ENCODE results near the gene ADPGK.

ADPGK gene

GRCh38 chr15:72790302-72790910 is 6.8 kb upstream of the ADPGK start:
- no peak for DNase-seq (ENCODE audit: low read depth in 3 of 3)

GRCh38 chr15:72787526-72787925 is 4.0 kb upstream of the ADPGK start:
- DNase-seq (ENCODE audit: low read depth in 3 of 3), result no peak

GRCh38 chr15:72786676-72787345 is 3.3 kb upstream of the ADPGK start:
- no peak for DNase-seq (ENCODE audit: low read depth in 3 of 3)

- DNase-seq (ENCODE audit: low read depth in 3 of 3), result no peak
Observed at GRCh38 chr15:72786242-72786641, 2.7 kb upstream of the ADPGK start.

- no peak for DNase-seq (ENCODE audit: low read depth in 3 of 3)
Observed at GRCh38 chr15:72785841-72786240, 2.3 kb upstream of the ADPGK start.

- no peak for DNase-seq (ENCODE audit: low read depth in 3 of 3)
Observed at GRCh38 chr15:72785432-72785831, 1.9 kb upstream of the ADPGK start.

GRCh38 chr15:72784456-72784876 is 908 bp upstream of the ADPGK start:
- DNase-seq (ENCODE audit: low read depth in 3 of 3), result no peak

GRCh38 chr15:72783004-72783639 is 436 bp downstream of the ADPGK start:
- no peak for DNase-seq (ENCODE audit: low read depth in 3 of 3)

DNA sequence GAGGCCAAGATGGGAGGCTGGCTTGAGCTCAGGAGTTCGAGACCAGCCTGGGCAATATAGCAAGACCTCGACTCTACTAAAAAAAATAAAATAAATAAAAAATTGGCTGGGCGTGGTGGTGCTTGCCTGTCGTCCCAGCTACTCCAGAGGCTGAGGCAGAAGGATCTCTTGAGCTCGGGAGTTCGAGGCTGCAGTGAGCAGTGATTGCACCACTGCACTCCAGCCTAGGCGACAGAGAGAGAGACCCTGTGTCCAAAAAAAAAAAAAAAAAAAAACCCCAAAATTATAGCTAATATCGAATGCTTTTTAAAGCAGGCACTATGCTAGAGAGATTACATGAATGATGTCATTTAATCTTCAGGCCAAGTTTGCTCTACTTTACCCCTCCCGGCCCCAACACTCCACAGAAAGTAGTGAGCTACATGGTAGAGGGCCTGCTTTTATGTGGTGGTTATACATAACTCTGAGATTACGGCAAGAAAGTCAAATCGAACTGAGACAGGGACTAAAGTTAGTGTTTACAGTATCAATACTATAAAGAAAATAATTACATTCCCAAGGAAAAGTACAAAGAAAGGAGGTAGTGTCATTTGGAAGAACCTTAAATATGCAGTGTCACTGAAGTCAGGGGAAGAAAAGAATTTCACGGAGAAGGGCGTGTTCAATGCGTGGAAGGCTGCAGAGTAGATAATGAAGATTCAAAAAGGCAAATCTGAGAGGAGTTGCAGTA is 1.1 kb downstream of the ADPGK start:
- no peak for DNase-seq (ENCODE audit: low read depth in 3 of 3)

DNA sequence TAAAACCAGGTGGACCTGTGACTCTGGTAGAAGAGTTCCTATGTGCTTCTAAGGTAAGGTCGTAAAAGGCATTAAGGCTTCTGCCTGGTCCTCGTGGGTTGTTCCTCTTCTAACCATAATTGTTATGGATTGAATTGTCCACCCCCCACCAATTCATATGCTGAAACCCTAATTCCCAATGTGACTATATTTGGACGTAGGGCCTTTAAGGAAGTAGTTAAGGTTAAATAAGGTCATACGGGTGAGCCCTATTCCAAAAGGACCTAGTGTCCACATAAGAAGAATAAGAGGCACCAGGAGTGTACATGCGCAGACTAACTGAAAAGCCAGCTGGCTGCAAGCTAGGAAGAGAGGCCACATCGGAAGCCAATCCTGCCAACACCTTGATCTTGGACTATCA is 1.9 kb downstream of the ADPGK start:
- DNase-seq (ENCODE audit: low read depth in 3 of 3), result no peak

- no peak for DNase-seq (ENCODE audit: low read depth in 3 of 3)
Observed at GRCh38 chr15:72778796-72779195, 4.8 kb downstream of the ADPGK start.

DNA sequence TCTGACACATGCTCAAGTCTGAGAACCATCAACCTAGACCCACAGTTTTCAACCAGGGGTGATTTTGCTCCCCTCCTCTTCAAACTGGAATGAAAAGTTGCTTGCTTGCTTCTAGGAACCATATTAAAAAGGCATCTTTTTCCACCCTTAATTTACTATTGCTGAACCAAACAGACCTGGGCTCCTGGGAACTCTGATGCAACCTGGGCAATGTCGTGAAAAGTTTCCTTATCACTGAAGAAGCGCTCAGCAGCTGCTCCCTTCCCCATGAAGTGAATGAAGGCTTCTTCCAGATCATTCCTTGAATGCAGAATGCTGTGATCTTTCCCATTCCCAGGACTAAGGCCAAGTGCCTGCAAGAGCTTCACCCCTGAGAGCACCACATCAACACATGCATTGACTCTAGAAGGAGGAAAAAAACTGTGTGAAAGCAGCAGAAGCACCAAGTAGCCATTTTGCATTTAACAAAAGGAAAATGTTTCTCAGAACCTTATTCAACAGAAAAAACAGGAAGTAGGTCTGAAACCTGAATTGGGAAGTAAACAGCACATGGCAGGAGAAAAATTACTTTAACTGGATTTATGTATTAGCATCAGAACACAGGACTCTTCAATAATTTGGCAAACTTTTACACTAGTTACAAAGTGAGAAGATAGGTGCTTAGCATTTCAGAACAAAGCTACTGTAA is 8.7 kb downstream of the ADPGK start:
- DNase-seq (ENCODE audit: low read depth in 3 of 3), result no peak

DNA sequence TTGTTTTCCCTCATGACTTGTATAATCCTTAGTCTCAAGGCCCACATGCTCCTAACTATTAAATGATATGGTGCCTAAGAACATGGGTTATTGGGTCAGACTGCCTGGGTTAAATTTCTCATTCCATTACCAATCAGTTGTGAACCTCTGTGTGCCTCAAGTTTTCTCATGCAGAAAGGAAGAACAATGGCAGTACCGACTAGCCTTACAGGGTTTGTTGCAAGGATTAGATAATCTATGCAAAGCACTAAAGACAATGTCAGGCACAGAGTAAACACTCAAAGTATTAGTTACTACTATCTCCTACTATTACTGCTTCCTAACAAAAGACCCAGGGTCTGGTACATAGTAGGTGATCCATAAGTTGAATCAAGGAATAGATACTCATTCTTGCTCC is 12.2 kb downstream of the ADPGK start:
- DNase-seq (ENCODE audit: low read depth in 3 of 3), result no peak

DNA sequence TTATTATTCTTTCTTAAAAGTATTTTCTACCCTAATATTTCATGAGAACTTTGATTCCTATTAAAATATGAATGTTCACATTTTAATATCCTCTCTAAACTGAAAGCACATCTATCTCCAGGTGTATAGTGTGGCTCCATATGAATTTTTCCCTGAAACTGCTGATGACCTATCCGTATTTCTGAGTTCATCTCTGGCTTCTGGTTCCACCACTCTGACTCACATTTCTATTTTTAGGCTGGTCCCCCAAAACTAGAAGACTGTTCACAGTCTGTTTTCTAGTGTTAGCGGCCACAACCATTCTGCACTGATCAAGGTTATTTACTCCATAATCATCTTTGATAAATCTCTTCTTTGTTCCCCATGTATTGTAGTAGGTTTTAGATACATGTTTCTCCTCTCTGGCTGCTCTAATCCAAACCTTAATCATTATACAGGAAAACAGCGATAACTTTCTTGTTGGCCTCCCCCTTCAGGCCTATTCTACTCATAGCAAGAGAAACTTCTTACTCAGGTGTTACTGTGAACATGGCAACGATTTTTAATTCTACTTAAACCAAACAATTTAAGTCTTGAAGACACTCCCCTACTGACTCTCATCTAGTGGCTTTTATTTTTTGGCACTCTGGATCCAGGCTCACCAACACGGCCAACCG is 12.8 kb downstream of the ADPGK start:
- no peak for DNase-seq (ENCODE audit: low read depth in 3 of 3)

GRCh38 chr15:72766780-72767179 is 16.8 kb downstream of the ADPGK start:
- no peak for DNase-seq (ENCODE audit: low read depth in 3 of 3)

DNA sequence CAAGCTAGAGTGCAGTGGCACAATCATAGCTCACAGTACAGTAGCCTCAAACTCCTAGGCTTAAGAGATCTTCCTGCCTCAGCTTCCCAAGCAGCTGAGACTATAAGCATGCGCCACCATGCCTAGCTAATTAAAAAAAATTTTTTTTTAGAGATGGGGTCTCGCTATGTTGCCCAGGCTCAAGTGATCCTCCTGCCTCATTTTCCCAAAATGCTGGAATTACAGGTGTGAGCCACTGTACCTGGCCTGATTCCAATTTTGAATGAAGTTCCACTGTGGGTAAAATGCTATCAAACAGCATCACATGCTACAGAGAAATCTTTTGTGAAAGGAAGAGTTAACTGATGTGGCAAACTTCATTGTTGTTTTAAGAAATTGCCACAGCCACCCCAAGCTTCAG is 17.5 kb downstream of the ADPGK start:
- DNase-seq (ENCODE audit: low read depth in 3 of 3), result no peak

DNA sequence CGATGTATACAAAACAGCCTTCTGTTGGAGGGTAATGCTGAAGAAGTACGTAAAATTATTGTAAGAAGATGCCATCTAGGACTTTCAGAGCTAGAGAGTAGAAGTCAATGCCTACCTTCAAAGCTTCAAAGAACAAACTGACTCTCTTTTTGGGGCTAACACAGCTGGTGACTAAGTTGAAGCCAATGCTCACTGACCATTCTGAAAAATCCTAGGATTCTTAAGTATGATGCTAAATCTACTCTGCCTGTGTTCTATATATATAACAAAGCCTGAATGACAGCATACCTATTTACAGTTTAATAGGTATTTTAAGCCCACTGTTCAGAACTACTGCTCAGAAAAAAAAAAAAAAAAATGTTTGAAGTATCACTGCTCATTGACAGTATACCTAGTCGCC is 18.9 kb downstream of the ADPGK start:
- DNase-seq (ENCODE audit: low read depth in 3 of 3), result no peak

DNA sequence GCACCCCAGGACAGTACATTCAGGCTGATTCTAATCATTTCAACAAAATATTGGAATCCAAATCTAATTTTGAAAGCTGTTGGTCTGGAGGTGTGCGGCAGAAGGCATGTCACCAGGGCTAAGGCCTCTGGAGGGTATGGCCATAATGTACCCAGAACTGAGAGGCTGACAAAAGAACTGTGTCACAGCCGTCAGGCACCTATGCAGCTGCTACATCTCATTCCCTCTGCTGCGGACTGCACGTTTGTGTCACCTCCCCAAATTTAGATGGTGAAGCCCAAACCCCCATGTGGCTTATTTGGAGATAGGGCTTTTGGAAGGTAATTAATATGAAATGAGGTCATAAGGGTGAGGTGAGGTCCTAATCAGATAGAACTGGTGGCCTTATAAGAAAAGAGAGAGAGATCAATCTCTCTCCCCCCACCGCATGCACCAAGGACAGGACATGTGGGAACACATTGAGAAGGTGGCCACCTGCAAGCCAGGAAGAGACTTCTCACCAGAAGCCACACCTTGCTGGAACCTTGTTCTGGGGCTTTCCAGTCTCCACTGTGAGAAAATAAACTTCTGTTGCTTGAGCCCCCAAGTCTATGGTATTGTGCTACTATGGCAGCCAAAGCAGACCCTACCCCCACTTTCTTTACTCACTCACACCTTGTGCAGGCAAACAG is 22.8 kb downstream of the ADPGK start:
- no peak for DNase-seq (ENCODE audit: low read depth in 3 of 3)

GRCh38 chr15:72758182-72758581 is 25.4 kb downstream of the ADPGK start:
- DNase-seq (ENCODE audit: low read depth in 3 of 3), result no peak

- no peak for DNase-seq (ENCODE audit: low read depth in 3 of 3)
Observed at GRCh38 chr15:72754096-72754495, 29.5 kb downstream of the ADPGK start.

All from stimulated activated CD4-positive, alpha-beta T cell treated with anti-CD3 and anti-CD28 coated beads, TNF-alpha, amount 100 ng/mL, for 4 hours (primary cell).